Right lobe of liver (tissue), 4 donors: ENCODE measurements around the gene FGD5.

Experiments
- POLR2A ChIP-seq: fragments of 450-650 bp; IDR thresholded peaks from one replicate; pipeline ENCODE4 v1.6.1; 2017; ENCODE audit warnings: antibody characterized with exemption, mild to moderate bottlenecking
- TF ChIP-seq, protein P1 (sequence below), 4 donors: fragments of 200-600 bp in 3 of 4; fragments of 450-650 bp in 1 of 4; IDR thresholded peaks; one replicate each; pipeline versions ENCODE4 v1.5.1 to v1.8.0; 2016 to 2022; ENCODE audit warnings: antibody characterized with exemption in 4 of 4, mild to moderate bottlenecking in 2 of 4
- donor health status: DM: no; HTN: no; CAD: no.
- donor health status: DM: no; HTN: no; CAD: no.
- donor health status: DM: no; HTN: yes; CAD: no.

DNA sequence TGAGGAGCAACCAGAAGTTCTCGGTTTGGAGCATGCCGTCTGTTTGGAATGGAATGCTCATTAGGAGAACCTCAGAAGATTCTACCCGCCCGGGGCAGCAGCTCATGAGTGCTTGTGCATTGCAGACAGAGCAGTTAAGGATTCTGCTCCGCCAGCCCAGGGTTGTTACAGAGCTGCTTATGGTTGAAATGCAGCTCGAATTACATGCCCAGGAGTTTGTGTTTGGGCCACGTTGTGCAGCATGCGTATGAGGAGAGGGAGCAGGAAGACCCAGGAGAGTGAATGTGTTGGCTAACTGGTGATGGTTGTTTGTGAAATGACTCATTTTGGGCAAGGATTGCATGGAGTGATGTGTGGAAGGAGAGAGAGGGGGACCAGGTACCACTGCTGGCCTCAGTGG lies 9.0 kb downstream of the FGD5 start:
- no peak for TF ChIP-seq POLR2A
- TF ChIP-seq, protein P1, sequence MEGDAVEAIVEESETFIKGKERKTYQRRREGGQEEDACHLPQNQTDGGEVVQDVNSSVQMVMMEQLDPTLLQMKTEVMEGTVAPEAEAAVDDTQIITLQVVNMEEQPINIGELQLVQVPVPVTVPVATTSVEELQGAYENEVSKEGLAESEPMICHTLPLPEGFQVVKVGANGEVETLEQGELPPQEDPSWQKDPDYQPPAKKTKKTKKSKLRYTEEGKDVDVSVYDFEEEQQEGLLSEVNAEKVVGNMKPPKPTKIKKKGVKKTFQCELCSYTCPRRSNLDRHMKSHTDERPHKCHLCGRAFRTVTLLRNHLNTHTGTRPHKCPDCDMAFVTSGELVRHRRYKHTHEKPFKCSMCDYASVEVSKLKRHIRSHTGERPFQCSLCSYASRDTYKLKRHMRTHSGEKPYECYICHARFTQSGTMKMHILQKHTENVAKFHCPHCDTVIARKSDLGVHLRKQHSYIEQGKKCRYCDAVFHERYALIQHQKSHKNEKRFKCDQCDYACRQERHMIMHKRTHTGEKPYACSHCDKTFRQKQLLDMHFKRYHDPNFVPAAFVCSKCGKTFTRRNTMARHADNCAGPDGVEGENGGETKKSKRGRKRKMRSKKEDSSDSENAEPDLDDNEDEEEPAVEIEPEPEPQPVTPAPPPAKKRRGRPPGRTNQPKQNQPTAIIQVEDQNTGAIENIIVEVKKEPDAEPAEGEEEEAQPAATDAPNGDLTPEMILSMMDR (IDR thresholded peaks at IDR 0.05): no peak
